ENCODE measurements around the gene LPP.

The LPP gene

DNA sequence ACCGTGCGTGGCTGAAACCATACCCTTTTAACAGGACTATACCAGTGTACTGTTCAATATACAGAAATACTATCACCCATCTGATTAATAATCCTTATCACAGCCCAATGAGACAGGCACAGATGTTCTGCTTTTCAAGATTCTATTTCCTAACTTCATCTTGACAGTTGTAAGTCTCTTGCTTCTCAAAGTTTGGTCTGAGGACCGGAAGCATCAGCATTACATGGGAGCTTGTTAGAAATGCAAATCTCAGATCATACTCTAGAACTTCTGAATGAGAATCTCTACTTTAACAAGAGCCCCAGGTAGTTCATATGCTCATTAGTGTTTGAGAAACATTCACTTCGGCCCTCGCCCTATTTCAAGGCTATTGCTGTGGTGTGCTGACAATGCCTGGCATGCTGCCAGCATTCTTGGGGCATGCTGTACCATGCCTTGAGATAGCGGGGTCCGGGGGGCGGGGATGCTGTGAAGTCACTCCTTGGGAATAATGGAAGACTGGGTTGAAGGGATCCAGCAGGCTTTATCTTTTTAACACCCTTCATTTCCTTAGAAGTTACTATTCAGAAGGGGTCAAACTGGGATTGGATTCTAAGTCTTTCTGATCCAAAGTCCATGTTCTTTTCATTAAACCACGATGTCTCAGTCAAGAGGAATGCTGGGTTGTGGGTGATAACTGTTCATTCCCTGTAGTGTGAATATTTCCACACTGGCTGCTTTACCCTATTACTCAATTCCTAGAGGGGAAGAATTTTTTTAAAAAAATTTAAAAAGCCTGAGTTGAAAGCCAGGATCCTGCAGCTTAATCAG, 194.7 kb downstream of the LPP start:
- Histone ChIP-seq H3K79me2 (ENCODE audit: low read length) (no peaks in the 10 kb centered on the region), H3K4me2 (ENCODE audit: low read depth, low read length) (no peak overlapping the region), H4K20me1 (ENCODE audit: insufficient read depth, low read length) (no peaks in the 10 kb centered on the region), H3K36me3 (replicated peaks; ENCODE audit: insufficient read depth, low read length) (no peaks in the 10 kb centered on the region), H3K9ac (ENCODE audit: low read length) (no peak overlapping the region), H3K4me1 (ENCODE audit: low read length) (no peaks in the 10 kb centered on the region), H3K4me3 (ENCODE audit: low read length) (no peak overlapping the region), H3K27me3 (replicated peaks; ENCODE audit: insufficient read depth, low read length) (no peaks in the 10 kb centered on the region), H3K27ac (ENCODE audit: low read length) (no peak overlapping the region), H3K9me3 (replicated peaks; ENCODE audit: insufficient read depth, low read length) (no peaks in the 10 kb centered on the region), H2AFZ (ENCODE audit: low read length) (no peak overlapping the region), H3F3A (ENCODE audit: insufficient read depth, low read length) (no peaks in the 10 kb centered on the region), H3K9me2 (replicated peaks; ENCODE audit: insufficient read depth, low read length) (no peaks in the 10 kb centered on the region)
- TF ChIP-seq EZH2phosphoT487 (IDR thresholded peaks at IDR 0.05; ENCODE audit: low read length), result no peak
- TF ChIP-seq, protein P1, sequence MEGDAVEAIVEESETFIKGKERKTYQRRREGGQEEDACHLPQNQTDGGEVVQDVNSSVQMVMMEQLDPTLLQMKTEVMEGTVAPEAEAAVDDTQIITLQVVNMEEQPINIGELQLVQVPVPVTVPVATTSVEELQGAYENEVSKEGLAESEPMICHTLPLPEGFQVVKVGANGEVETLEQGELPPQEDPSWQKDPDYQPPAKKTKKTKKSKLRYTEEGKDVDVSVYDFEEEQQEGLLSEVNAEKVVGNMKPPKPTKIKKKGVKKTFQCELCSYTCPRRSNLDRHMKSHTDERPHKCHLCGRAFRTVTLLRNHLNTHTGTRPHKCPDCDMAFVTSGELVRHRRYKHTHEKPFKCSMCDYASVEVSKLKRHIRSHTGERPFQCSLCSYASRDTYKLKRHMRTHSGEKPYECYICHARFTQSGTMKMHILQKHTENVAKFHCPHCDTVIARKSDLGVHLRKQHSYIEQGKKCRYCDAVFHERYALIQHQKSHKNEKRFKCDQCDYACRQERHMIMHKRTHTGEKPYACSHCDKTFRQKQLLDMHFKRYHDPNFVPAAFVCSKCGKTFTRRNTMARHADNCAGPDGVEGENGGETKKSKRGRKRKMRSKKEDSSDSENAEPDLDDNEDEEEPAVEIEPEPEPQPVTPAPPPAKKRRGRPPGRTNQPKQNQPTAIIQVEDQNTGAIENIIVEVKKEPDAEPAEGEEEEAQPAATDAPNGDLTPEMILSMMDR (IDR thresholded peaks at IDR 0.05; ENCODE audit: low read length), result no peak
- TF ChIP-seq EZH2 (optimal IDR thresholded peaks at IDR 0.05; ENCODE audit: low read depth, low read length), result no peak
- DNase-seq, result no peak

DNA sequence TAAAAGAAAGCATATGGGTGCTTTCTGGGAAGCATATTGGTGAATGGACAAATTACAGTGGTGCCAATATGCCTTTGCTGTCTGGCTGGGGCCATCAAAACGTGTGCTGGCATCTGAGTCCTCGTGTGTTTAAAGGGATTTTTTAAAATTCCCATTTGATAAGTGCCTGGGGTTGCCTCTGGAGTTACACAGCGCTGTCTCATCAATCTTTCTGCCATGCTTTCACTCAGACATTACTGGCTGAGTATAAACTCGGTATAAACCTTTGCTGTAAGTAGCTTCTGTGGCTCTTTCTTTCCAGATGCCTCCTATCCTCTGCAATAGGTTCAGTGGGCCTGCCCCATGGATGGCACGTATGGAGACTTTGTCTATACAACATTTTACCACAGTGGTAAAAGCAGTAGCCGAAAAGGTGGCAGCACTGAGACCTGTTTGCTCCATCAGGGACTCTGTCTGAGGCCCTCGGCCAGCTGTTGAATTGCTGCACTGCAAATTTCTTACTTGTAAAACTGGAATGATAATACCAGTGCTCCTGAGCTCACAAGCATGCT, 195.5 kb downstream of the LPP start:
- H3K4me1 ChIP-seq (ENCODE audit: low read length), result no peaks in the 10 kb centered on the region
- H3K9me3 ChIP-seq (replicated peaks; ENCODE audit: insufficient read depth, low read length), result no peaks in the 10 kb centered on the region
- H4K20me1 ChIP-seq (ENCODE audit: insufficient read depth, low read length), result no peaks in the 10 kb centered on the region
- H3K27me3 ChIP-seq (replicated peaks; ENCODE audit: insufficient read depth, low read length), result no peaks in the 10 kb centered on the region
- no peak for TF ChIP-seq EZH2phosphoT487 (IDR thresholded peaks at IDR 0.05; ENCODE audit: low read length)
- no peak for TF ChIP-seq EZH2 (optimal IDR thresholded peaks at IDR 0.05; ENCODE audit: low read depth, low read length)
- TF ChIP-seq, protein P1 (IDR thresholded peaks at IDR 0.05; ENCODE audit: low read length), result no peak
- no peak overlapping the region for H3K27ac ChIP-seq (ENCODE audit: low read length)
- H3K9me2 ChIP-seq (replicated peaks; ENCODE audit: insufficient read depth, low read length), result no peaks in the 10 kb centered on the region
- no peak for DNase-seq
- H3K36me3 ChIP-seq (replicated peaks; ENCODE audit: insufficient read depth, low read length), result no peaks in the 10 kb centered on the region
- no peak overlapping the region for H3K9ac ChIP-seq (ENCODE audit: low read length)
- no peak overlapping the region for H3K4me2 ChIP-seq (ENCODE audit: low read depth, low read length)
- H3F3A ChIP-seq (ENCODE audit: insufficient read depth, low read length), result no peaks in the 10 kb centered on the region
- H3K79me2 ChIP-seq (ENCODE audit: low read length), result no peaks in the 10 kb centered on the region
- H2AFZ ChIP-seq (ENCODE audit: low read length), result no peak overlapping the region
- no peak overlapping the region for H3K4me3 ChIP-seq (ENCODE audit: low read length)

DNA sequence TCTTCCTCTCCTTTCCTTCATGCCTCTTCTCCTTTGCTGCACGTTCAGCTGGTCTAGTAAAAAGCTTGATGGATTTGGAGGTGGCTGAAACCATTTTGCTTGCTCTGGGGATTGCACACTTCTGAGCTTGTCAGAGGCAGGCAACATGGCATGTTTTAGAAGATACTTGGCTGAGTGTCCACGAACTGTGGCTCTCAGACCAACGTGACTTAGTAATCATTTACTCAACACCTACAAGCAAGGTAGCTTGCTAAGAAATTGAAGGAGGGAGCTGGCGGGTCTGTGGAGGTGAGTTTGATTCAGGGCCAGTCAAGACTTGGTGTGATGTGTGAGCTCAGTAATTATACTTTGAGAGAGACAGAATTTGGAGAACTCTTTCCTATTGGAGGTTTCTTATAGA, 196.0 kb downstream of the LPP start:
- no peak overlapping the region for H3K4me2 ChIP-seq (ENCODE audit: low read depth, low read length)

More for the DNA sequence above, 196.0 kb downstream of the LPP start:
- no peak for TF ChIP-seq EZH2phosphoT487 (IDR thresholded peaks at IDR 0.05; ENCODE audit: low read length)
- TF ChIP-seq, protein P1 (IDR thresholded peaks at IDR 0.05; ENCODE audit: low read length), result no peak
- TF ChIP-seq EZH2 (optimal IDR thresholded peaks at IDR 0.05; ENCODE audit: low read depth, low read length), result no peak
- no peak for DNase-seq
- Histone ChIP-seq H3K4me1 (ENCODE audit: low read length) (no peaks in the 10 kb centered on the region), H2AFZ (ENCODE audit: low read length) (no peak overlapping the region), H3K27ac (ENCODE audit: low read length) (no peak overlapping the region), H3F3A (ENCODE audit: insufficient read depth, low read length) (no peaks in the 10 kb centered on the region), H4K20me1 (ENCODE audit: insufficient read depth, low read length) (no peaks in the 10 kb centered on the region), H3K9ac (ENCODE audit: low read length) (no peak overlapping the region), H3K4me3 (ENCODE audit: low read length) (no peak overlapping the region), H3K36me3 (replicated peaks; ENCODE audit: insufficient read depth, low read length) (no peaks in the 10 kb centered on the region), H3K27me3 (replicated peaks; ENCODE audit: insufficient read depth, low read length) (no peaks in the 10 kb centered on the region), H3K9me3 (replicated peaks; ENCODE audit: insufficient read depth, low read length) (no peaks in the 10 kb centered on the region), H3K9me2 (replicated peaks; ENCODE audit: insufficient read depth, low read length) (no peaks in the 10 kb centered on the region), H3K79me2 (ENCODE audit: low read length) (no peaks in the 10 kb centered on the region)

Measured in MM.1S (cell line).